H9 (cell line): ENCODE measurements around the gene TUBGCP6. TPM values are rescaled to one million over a fixed set of nuclear protein-coding genes. Genes with fewer than 3 reads are reported as not detected.

Source experiments
- DNase-seq: peaks from one replicate; pipeline ENCODE4 v3.0.0-alpha.2; 2017
- H2AFZ ChIP-seq: one replicate; pipeline ENCODE4 v1.6.1; 2013; ENCODE audit warnings: mild to moderate bottlenecking, low read length, control low read depth, moderate library complexity
- H2AK5ac ChIP-seq: 2 replicates; pipeline ENCODE4 v1.6.1; 2013; ENCODE audit warnings: low read length, control low read depth, mixed read lengths; ENCODE audit not compliant: insufficient read length
- H2BK120ac ChIP-seq: one replicate; pipeline ENCODE4 v1.6.1; 2013; ENCODE audit warnings: low read depth, mild to moderate bottlenecking, low read length, control low read depth, inconsistent platforms; ENCODE audit not compliant: poor library complexity, severe bottlenecking
- H2BK12ac ChIP-seq: 2 replicates; pipeline ENCODE4 v1.6.1; 2013; ENCODE audit warnings: low read length, control low read depth, mixed read lengths, low read depth; ENCODE audit not compliant: insufficient read length
- H2BK15ac ChIP-seq: 2 replicates; pipeline ENCODE4 v1.6.1; 2013; ENCODE audit warnings: low read depth, low read length, control low read depth
- H2BK20ac ChIP-seq: one replicate; pipeline ENCODE4 v1.6.1; 2013; ENCODE audit warnings: low read depth, mild to moderate bottlenecking, low read length, control low read depth, inconsistent platforms; ENCODE audit not compliant: poor library complexity, severe bottlenecking
- H2BK5ac ChIP-seq: 2 replicates; pipeline ENCODE4 v1.6.1; 2013; ENCODE audit warnings: low read length, control low read depth, mixed read lengths; ENCODE audit not compliant: insufficient read length
- H3K14ac ChIP-seq: 2 replicates; pipeline ENCODE4 v1.6.1; 2013; ENCODE audit warnings: low read length, control low read depth; ENCODE audit not compliant: insufficient read depth
- H3K18ac ChIP-seq: 2 replicates; pipeline ENCODE4 v1.6.1; 2013; ENCODE audit warnings: low read depth, mild to moderate bottlenecking, mixed read lengths, low read length, control low read depth; ENCODE audit not compliant: insufficient read length
- H3K23ac ChIP-seq: 2 replicates; pipeline ENCODE4 v1.6.1; 2013; ENCODE audit warnings: low read length, control low read depth, mixed read lengths, low read depth; ENCODE audit not compliant: insufficient read length
- H3K23me2 ChIP-seq: 2 replicates; pipeline ENCODE4 v1.6.1; 2013; ENCODE audit warnings: low read depth, mild to moderate bottlenecking, mixed read lengths, low read length, control low read depth; ENCODE audit not compliant: insufficient read length, poor library complexity, severe bottlenecking
- H3K27ac ChIP-seq: 2 replicates; pipeline ENCODE4 v1.5.1; 2013; ENCODE audit warnings: low read length, control low read depth, mixed read lengths, low read depth; ENCODE audit not compliant: insufficient read length
- H3K27me3 ChIP-seq: 2 replicates; pipeline ENCODE4 v1.6.1; 2013; ENCODE audit warnings: low read length, control low read depth, inconsistent platforms; ENCODE audit not compliant: insufficient read depth
- H3K4ac ChIP-seq: 2 replicates; pipeline ENCODE4 v1.6.1; 2013; ENCODE audit warnings: low read depth, mild to moderate bottlenecking, control low read depth, inconsistent platforms, low read length, moderate library complexity
- H3K4me1 ChIP-seq: 2 replicates; pipeline ENCODE4 v1.6.1; 2013; ENCODE audit warnings: low read length, control low read depth, inconsistent platforms; ENCODE audit not compliant: insufficient read depth
- H3K4me2 ChIP-seq: 2 replicates; pipeline ENCODE4 v1.6.1; 2013; ENCODE audit warnings: low read length, control low read depth, mixed read lengths; ENCODE audit not compliant: insufficient read length, insufficient read depth
- H3K56ac ChIP-seq: 2 replicates; pipeline ENCODE4 v1.6.1; 2013; ENCODE audit warnings: low read depth, mild to moderate bottlenecking, mixed read lengths, low read length, control low read depth; ENCODE audit not compliant: insufficient read length
- H3K79me1 ChIP-seq: 2 replicates; pipeline ENCODE4 v1.6.1; 2013; ENCODE audit warnings: low read depth, mild to moderate bottlenecking, moderate library complexity, low read length, control low read depth, inconsistent platforms; ENCODE audit not compliant: insufficient read depth, poor library complexity, severe bottlenecking
- H3K79me2 ChIP-seq: 2 replicates; pipeline ENCODE4 v1.6.1; 2013; ENCODE audit warnings: low read length, control low read depth, inconsistent platforms; ENCODE audit not compliant: insufficient read depth
- H3K9ac ChIP-seq: 2 replicates; pipeline ENCODE4 v1.6.1; 2013; ENCODE audit warnings: low read length, control low read depth, mixed read lengths; ENCODE audit not compliant: insufficient read length; ENCODE audit errors: extremely low read depth
- H3K9me3 ChIP-seq: one replicate; pipeline ENCODE4 v1.6.1; 2013; ENCODE audit warnings: low read depth, low read length, inconsistent platforms; ENCODE audit not compliant: control insufficient read depth
- H3T11ph ChIP-seq: one replicate; pipeline ENCODE4 v1.6.1; 2013; ENCODE audit warnings: mild to moderate bottlenecking, low read length, control low read depth, inconsistent platforms
- H4K20me1 ChIP-seq: one replicate; pipeline ENCODE4 v1.6.1; 2013; ENCODE audit not compliant: control insufficient read depth, insufficient read length, insufficient read depth
- H4K5ac ChIP-seq: 2 replicates; pipeline ENCODE4 v1.6.1; 2013; ENCODE audit warnings: low read depth, mild to moderate bottlenecking, mixed read lengths, low read length, control low read depth; ENCODE audit not compliant: insufficient read length
- H4K8ac ChIP-seq: replicated peaks from 2 replicates; pipeline ENCODE4 v1.6.1; 2013; ENCODE audit warnings: low read length, control low read depth, mixed read lengths, low read depth; ENCODE audit not compliant: insufficient read length
- H4K91ac ChIP-seq: 2 replicates; pipeline ENCODE4 v1.6.1; 2013; ENCODE audit warnings: low read depth, mild to moderate bottlenecking, moderate library complexity, mixed read lengths, low read length, control low read depth; ENCODE audit not compliant: insufficient read length
- H3K27ac Mint-ChIP-seq, 3 experiments: 2 replicates in 2 of 3; 3 replicates in 1 of 3; pipeline ENCODE4 v1.8.0; 2020 to 2021; ENCODE audit warnings: mixed read lengths in 3 of 3, mild to moderate bottlenecking in 1 of 3, moderate library complexity in 1 of 3
- H3K27me3 Mint-ChIP-seq: 2 replicates; pipeline ENCODE4 v1.8.0; 2021; ENCODE audit warnings: low read depth, mild to moderate bottlenecking, moderate library complexity, mixed read lengths
- H3K36me3 Mint-ChIP-seq, 3 experiments: 2 replicates in 2 of 3; 3 replicates in 1 of 3; pipeline ENCODE4 v1.8.0; 2020 to 2021; ENCODE audit warnings: low read depth in 3 of 3, mixed read lengths in 3 of 3; ENCODE audit not compliant: insufficient read depth in 1 of 3
- H3K4me1 Mint-ChIP-seq, 2 experiments: 2 replicates each; pipeline ENCODE4 v1.8.0; 2020; ENCODE audit warnings: mixed read lengths in 2 of 2
- H3K4me3 Mint-ChIP-seq, 2 experiments: 2 replicates in 1 of 2; 3 replicates in 1 of 2; pipeline ENCODE4 v1.8.0; 2020 to 2021; ENCODE audit warnings: mild to moderate bottlenecking in 2 of 2, mixed read lengths in 2 of 2, moderate library complexity in 1 of 2
- H3K9me3 Mint-ChIP-seq, 2 experiments: 2 replicates in 1 of 2; 3 replicates in 1 of 2; pipeline ENCODE4 v1.8.0; 2020; ENCODE audit warnings: mild to moderate bottlenecking in 2 of 2, mixed read lengths in 2 of 2, moderate library complexity in 1 of 2
- CTCF ChIP-seq: fragments of 200-600 bp; sonication (generic); conservative IDR thresholded peaks from 3 replicates; pipeline ENCODE4 v1.8.0; 2021; ENCODE audit warnings: antibody characterized with exemption, mild to moderate bottlenecking
- WGBS: extraction: QIAGEN DNeasy Blood & Tissue Kit; methylation state at CpG from one replicate; pipeline ENCODE4 v1.1.7; 2013; ENCODE audit warnings: missing lambda C conversion rate, low lambda C conversion rate, mixed read lengths; ENCODE audit not compliant: insufficient read length; ENCODE audit errors: extremely low coverage; 5-methylcytosine and 5-hydroxymethylcytosine counted together
- total RNA-seq: library from RNA; stranded (reverse); gene quantifications from 2 replicates; pipeline ENCODE4 v1.2.1, GENCODE V29; 2021

Gene TUBGCP6
- total RNA-seq, 1 experiment from 2014 or later = 29.0 TPM

GRCh38 chr22:50175191-50175461 is 69.7 kb downstream of the TUBGCP6 start:
- Mint-ChIP-seq H3K9me3 (no peaks in the 10 kb centered on the region; a peak in 2 of 5 replicates), H3K4me1 (peaks cover 4 to 5% of the 10 kb centered on the region in 2 experiments), H3K27me3 (peaks cover 15% of the 10 kb centered on the region), H3K36me3 (peaks cover 0 to 14% (median 4%) of the 10 kb centered on the region in 3 experiments; a peak in 5 of 7 replicates), H3K4me3 (no peak overlapping the region), H3K27ac (no peak overlapping the region; a peak in 1 of 7 replicates)
- no peak overlapping the region for H3K23ac ChIP-seq
- no CpG with 5 or more reads among the region's 6 CpGs for WGBS
- H2BK12ac ChIP-seq = no peak overlapping the region
- no peaks in the 10 kb centered on the region for H3K79me1 ChIP-seq
- H3K79me2 ChIP-seq = no peaks in the 10 kb centered on the region
- H3K23me2 ChIP-seq = peaks cover 5% of the 10 kb centered on the region
- H3K27me3 ChIP-seq = no peaks in the 10 kb centered on the region; the same call in 1 of the 2 replicates
- H3K9ac ChIP-seq = no peak overlapping the region
- H2AFZ ChIP-seq = no peak overlapping the region
- no peak overlapping the region for H3K56ac ChIP-seq
- no peak overlapping the region for H2AK5ac ChIP-seq
- H3K4me1 ChIP-seq = no peaks in the 10 kb centered on the region
- H2BK20ac ChIP-seq = no peak overlapping the region
- no peak overlapping the region for H2BK120ac ChIP-seq
- H2BK15ac ChIP-seq = no peak overlapping the region
- H3K9me3 ChIP-seq = no peaks in the 10 kb centered on the region
- H3K27ac ChIP-seq = no peak overlapping the region
- no peak for TF ChIP-seq CTCF
- no peak overlapping the region for H3K4ac ChIP-seq
- H2BK5ac ChIP-seq = no peak overlapping the region
- H4K91ac ChIP-seq = no peak overlapping the region
- no peak overlapping the region for H3K18ac ChIP-seq
- no peak overlapping the region; the same call in 1 of the 2 replicates for H3K14ac ChIP-seq
- H4K20me1 ChIP-seq = no peaks in the 10 kb centered on the region
- H3T11ph ChIP-seq = no peak overlapping the region
- H4K8ac ChIP-seq = no peak overlapping the region
- no peak overlapping the region for H3K4me2 ChIP-seq
- no peak for DNase-seq
- no peak overlapping the region for H4K5ac ChIP-seq
